Lower leg skin (tissue), 3 donors: ENCODE measurements around the gene CALN1.

Experiments
- CTCF ChIP-seq, 3 donors: fragments of 450-650 bp; IDR thresholded peaks; one replicate each; pipeline ENCODE4 v1.5.1; 2016; ENCODE audit warnings: antibody characterized with exemption in 3 of 3, mild to moderate bottlenecking in 3 of 3, moderate library complexity in 2 of 3
- POLR2A ChIP-seq, 2 donors: fragments of 450-650 bp; IDR thresholded peaks; one replicate each; pipeline ENCODE4 v1.6.1; 2016 to 2017; ENCODE audit warnings: antibody characterized with exemption in 2 of 2, mild to moderate bottlenecking in 1 of 2, moderate library complexity in 1 of 2

GRCh38 chr7:71800321-71800720 is 611.8 kb downstream of the CALN1 start:
- no peak for TF ChIP-seq CTCF (IDR thresholded peaks at IDR 0.05)
- TF ChIP-seq POLR2A (IDR thresholded peaks at IDR 0.05), result no peak
